Measurements from ENCODE around the gene HS6ST3. TPM values are rescaled to one million over a fixed set of nuclear protein-coding genes. Genes with fewer than 3 reads are reported as not detected.

Gene HS6ST3
- total and polyA plus RNA-seq, 2 experiments from 2014 or later = 2.2 to 2.7 TPM

DNA sequence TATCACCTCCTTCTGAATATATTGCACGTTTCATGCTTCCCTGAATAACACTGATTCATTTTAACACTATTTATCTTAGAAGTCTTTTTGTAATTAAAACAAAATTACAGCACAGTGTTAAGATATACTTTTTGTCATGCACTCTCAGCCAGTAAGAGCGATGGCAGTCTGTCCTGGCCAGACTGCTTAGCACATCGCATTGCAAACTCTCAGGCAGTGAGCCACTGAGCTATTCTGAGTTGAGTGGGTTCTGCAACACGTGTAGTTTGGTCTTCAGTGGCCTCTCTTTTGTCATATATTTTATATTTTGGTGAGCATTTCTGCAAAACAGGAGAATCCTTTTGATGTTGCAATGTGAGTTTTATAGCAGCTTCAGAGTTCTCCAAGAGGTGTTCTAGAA, 332.1 kb downstream of the HS6ST3 start:
- Histone ChIP-seq H2AFZ (no peak overlapping the region), H3K27ac (no peak overlapping the region), H3K27me3 (peaks cover 2% of the 10 kb centered on the region), H3K36me3 (replicated peaks; ENCODE audit: insufficient read depth, low read depth) (no peaks in the 10 kb centered on the region), H3K9me2 (replicated peaks; ENCODE audit: insufficient read depth) (no peaks in the 10 kb centered on the region), H3K4me2 (no peak overlapping the region), H4K20me1 (ENCODE audit: insufficient read depth, poor library complexity, severe bottlenecking) (no peaks in the 10 kb centered on the region), H3K9me3 (ENCODE audit: low read depth) (no peaks in the 10 kb centered on the region), H3K4me3 (no peak overlapping the region), H3K4me1 (ENCODE audit: insufficient read depth) (no peaks in the 10 kb centered on the region), H3K79me2 (no peaks in the 10 kb centered on the region)
- DNase-seq (ENCODE audit: low spot score) = no peak
- TF ChIP-seq EZH2phosphoT487 (IDR thresholded peaks at IDR 0.05; ENCODE audit: low read depth, severe bottlenecking, unreplicated experiment) (no peak), EZH2 (IDR thresholded peaks at IDR 0.05; ENCODE audit: borderline replicate concordance) (no peak)
- TF ChIP-seq, protein P1, sequence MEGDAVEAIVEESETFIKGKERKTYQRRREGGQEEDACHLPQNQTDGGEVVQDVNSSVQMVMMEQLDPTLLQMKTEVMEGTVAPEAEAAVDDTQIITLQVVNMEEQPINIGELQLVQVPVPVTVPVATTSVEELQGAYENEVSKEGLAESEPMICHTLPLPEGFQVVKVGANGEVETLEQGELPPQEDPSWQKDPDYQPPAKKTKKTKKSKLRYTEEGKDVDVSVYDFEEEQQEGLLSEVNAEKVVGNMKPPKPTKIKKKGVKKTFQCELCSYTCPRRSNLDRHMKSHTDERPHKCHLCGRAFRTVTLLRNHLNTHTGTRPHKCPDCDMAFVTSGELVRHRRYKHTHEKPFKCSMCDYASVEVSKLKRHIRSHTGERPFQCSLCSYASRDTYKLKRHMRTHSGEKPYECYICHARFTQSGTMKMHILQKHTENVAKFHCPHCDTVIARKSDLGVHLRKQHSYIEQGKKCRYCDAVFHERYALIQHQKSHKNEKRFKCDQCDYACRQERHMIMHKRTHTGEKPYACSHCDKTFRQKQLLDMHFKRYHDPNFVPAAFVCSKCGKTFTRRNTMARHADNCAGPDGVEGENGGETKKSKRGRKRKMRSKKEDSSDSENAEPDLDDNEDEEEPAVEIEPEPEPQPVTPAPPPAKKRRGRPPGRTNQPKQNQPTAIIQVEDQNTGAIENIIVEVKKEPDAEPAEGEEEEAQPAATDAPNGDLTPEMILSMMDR (IDR thresholded peaks at IDR 0.05; ENCODE audit: poor library complexity) = no peak
- WGBS (ENCODE audit: low lambda C conversion rate, missing lambda C conversion rate) = 87% methylated on average over 4 of the region's 4 CpGs

DNA sequence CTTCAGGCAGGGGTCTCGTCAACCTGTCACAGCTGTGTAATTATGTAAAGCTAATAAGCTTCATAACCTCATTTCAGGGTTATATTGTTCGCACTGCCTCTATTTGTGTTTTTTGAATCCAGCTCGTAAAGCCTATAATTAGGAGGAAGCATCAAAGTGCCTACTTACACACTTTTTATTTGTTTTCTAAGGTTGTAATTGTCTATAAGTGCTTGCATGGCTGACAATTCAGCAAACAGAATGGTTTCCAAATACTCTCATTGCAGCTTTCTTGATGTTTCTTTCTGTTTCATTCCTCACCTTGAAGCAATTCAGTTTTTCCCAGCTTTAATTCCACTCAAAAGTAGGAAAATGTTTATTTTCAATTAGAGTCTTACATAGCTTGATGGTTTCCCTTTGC, 336.3 kb downstream of the HS6ST3 start:
- Histone ChIP-seq H3K4me2 (no peak overlapping the region), H3K36me3 (replicated peaks; ENCODE audit: insufficient read depth, low read depth) (no peaks in the 10 kb centered on the region), H3K4me3 (no peak overlapping the region), H2AFZ (no peak overlapping the region), H3K79me2 (no peaks in the 10 kb centered on the region), H3K27ac (no peak overlapping the region), H4K20me1 (ENCODE audit: insufficient read depth, poor library complexity, severe bottlenecking) (no peaks in the 10 kb centered on the region), H3K9me3 (ENCODE audit: low read depth) (no peaks in the 10 kb centered on the region), H3K4me1 (ENCODE audit: insufficient read depth) (no peaks in the 10 kb centered on the region), H3K27me3 (peaks cover 2% of the 10 kb centered on the region), H3K9me2 (replicated peaks; ENCODE audit: insufficient read depth) (no peaks in the 10 kb centered on the region)
- WGBS (ENCODE audit: low lambda C conversion rate, missing lambda C conversion rate) = 67% methylated on average over 3 of the region's 3 CpGs
- no peak for DNase-seq (ENCODE audit: low spot score)
- no peak for TF ChIP-seq EZH2 (IDR thresholded peaks at IDR 0.05; ENCODE audit: borderline replicate concordance)

DNA sequence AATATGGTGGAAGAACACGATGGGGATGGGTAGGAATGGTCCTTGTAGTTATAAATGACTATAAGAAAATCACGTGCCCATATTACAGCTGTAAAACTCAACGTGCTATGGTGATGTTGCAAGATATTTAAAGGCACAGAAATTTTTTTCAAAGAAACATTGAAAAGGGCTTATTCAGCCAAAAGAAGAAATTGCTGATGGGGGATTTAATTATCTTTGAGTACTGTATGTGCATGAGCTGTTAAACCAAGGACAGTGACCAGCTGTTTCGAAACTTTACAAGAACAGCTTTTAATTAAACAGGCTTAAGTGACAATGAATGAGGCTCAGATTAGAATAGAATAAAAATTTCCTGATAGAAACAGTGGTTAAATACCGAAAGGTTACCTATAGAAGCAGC, 339.0 kb downstream of the HS6ST3 start:
- Histone ChIP-seq H3K36me3 (replicated peaks; ENCODE audit: insufficient read depth, low read depth) (no peaks in the 10 kb centered on the region), H3K27me3 (no peaks in the 10 kb centered on the region), H4K20me1 (ENCODE audit: insufficient read depth, poor library complexity, severe bottlenecking) (no peaks in the 10 kb centered on the region), H2AFZ (no peak overlapping the region), H3K4me1 (ENCODE audit: insufficient read depth) (no peaks in the 10 kb centered on the region), H3K4me2 (no peak overlapping the region), H3K9me2 (replicated peaks; ENCODE audit: insufficient read depth) (no peaks in the 10 kb centered on the region), H3K27ac (no peak overlapping the region), H3K79me2 (no peaks in the 10 kb centered on the region), H3K4me3 (no peak overlapping the region), H3K9me3 (ENCODE audit: low read depth) (no peaks in the 10 kb centered on the region)
- no peak for DNase-seq (ENCODE audit: low spot score)
- no peak for TF ChIP-seq EZH2 (IDR thresholded peaks at IDR 0.05; ENCODE audit: borderline replicate concordance)
- TF ChIP-seq EZH2phosphoT487 (IDR thresholded peaks at IDR 0.05; ENCODE audit: low read depth, severe bottlenecking, unreplicated experiment) = no peak
- 78% methylated on average over 5 of the region's 5 CpGs for WGBS (ENCODE audit: low lambda C conversion rate, missing lambda C conversion rate)

DNA sequence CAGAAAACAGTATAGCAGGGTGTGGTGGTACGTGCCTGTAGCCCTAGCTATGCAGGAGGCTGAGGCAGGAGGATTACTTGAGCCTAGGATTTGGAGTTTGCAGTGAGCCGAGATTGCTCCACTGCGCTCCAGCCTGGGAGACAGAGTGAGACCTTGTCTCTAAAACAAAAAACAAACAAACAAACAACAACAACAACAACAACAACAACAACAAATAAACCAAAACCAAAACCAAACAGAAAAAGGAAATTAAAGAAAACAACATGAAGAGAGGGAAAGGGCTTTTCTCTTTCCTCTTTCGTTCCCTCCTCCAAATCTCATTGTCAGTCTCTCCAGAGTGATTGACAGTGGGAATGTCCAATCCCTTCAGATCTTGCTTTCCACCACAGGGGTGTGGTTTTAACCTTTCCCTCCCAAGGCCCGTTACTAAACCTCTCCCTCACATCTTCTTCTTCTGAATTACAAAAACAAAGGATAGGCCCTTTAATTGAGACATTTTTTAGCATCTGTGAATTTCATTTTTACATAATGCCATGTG, 341.2 kb downstream of the HS6ST3 start:
- H3K36me3 ChIP-seq (replicated peaks; ENCODE audit: insufficient read depth, low read depth) = no peaks in the 10 kb centered on the region
- H3K4me3 ChIP-seq = no peak overlapping the region
- no peak overlapping the region for H2AFZ ChIP-seq
- H3K9me3 ChIP-seq (ENCODE audit: low read depth) = no peaks in the 10 kb centered on the region
- no peaks in the 10 kb centered on the region for H3K4me1 ChIP-seq (ENCODE audit: insufficient read depth)
- no peaks in the 10 kb centered on the region for H3K27me3 ChIP-seq
- no peaks in the 10 kb centered on the region for H3K9me2 ChIP-seq (replicated peaks; ENCODE audit: insufficient read depth)
- no peaks in the 10 kb centered on the region for H3K79me2 ChIP-seq
- H3K27ac ChIP-seq = no peak overlapping the region
- WGBS (ENCODE audit: low lambda C conversion rate, missing lambda C conversion rate) = 96% methylated on average over 5 of the region's 5 CpGs
- TF ChIP-seq EZH2phosphoT487 (IDR thresholded peaks at IDR 0.05; ENCODE audit: low read depth, severe bottlenecking, unreplicated experiment) = no peak
- no peak for TF ChIP-seq EZH2 (IDR thresholded peaks at IDR 0.05; ENCODE audit: borderline replicate concordance)
- TF ChIP-seq, protein P1 (IDR thresholded peaks at IDR 0.05; ENCODE audit: poor library complexity) = no peak
- H4K20me1 ChIP-seq (ENCODE audit: insufficient read depth, poor library complexity, severe bottlenecking) = no peaks in the 10 kb centered on the region
- no peak for DNase-seq (ENCODE audit: low spot score)
- no peak overlapping the region for H3K4me2 ChIP-seq

Measured in hepatocyte (in vitro differentiated cells).